Fibroblast of villous mesenchyme (primary cell): ENCODE measurements around the gene SLC25A26. TPM values are rescaled to one million over a fixed set of nuclear protein-coding genes. Genes with fewer than 3 reads are reported as not detected.

Source experiments
- DNase-seq: peaks from one replicate; pipeline ENCODE4 v3.0.0-alpha.2; 2010; ENCODE audit warnings: low read depth
- H3K4me3 ChIP-seq: 2 replicates; pipeline ENCODE4 v1.5.1; 2011; ENCODE audit warnings: low read depth, mild to moderate bottlenecking, low read length
- total RNA-seq: library from RNA; depleted of rRNA; stranded (reverse); fragments of >200 nt; gene quantifications from 2 replicates; pipeline ENCODE4 v1.2.3, GENCODE V29; 2012
- TF ChIP-seq, protein P1 (sequence below): IDR thresholded peaks from 2 replicates; pipeline ENCODE4 v1.5.1; 2012; ENCODE audit warnings: low read depth, mild to moderate bottlenecking, low read length; ENCODE audit not compliant: insufficient read depth

The SLC25A26 gene
- total RNA-seq, 1 donor, result 18.1 TPM

DNA sequence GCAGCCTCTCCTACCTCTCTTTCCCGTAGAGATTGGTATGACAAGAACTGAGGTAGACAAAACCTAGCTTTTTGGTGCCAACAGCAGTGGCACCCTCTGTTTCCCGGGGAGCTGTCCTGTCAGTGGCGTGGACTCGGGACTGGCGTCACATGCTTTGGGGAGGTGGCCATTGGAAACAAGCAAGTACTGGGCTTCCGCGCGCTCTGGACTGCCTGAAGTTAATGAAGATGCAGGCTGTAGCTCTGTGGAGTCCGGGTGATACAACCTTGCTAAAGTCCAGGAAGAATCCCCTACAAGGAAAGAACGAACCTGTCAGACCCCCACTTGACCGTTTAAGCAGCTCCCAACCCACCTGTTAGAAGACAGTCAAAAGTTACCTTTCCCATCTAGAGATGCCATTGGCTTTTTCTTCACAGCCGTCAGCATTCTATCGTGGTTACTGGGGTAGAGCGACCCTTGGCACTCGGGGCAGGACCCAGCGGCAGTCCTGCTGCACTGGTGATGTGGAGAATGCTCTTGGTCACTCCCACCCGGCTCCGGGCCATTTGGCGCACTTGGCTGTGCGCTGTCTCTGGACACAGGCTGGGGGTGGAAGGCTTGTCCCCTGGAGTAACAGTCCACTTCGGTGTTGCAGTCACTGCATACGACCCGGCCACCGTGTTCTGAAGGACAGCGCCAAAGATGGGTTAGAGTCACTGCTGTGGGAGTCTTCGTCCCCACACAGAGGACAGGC, 159.6 kb downstream of the SLC25A26 start:
- DNase-seq, result no peak
- TF ChIP-seq, protein P1, sequence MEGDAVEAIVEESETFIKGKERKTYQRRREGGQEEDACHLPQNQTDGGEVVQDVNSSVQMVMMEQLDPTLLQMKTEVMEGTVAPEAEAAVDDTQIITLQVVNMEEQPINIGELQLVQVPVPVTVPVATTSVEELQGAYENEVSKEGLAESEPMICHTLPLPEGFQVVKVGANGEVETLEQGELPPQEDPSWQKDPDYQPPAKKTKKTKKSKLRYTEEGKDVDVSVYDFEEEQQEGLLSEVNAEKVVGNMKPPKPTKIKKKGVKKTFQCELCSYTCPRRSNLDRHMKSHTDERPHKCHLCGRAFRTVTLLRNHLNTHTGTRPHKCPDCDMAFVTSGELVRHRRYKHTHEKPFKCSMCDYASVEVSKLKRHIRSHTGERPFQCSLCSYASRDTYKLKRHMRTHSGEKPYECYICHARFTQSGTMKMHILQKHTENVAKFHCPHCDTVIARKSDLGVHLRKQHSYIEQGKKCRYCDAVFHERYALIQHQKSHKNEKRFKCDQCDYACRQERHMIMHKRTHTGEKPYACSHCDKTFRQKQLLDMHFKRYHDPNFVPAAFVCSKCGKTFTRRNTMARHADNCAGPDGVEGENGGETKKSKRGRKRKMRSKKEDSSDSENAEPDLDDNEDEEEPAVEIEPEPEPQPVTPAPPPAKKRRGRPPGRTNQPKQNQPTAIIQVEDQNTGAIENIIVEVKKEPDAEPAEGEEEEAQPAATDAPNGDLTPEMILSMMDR, result no peak
- H3K4me3 ChIP-seq, result no peak overlapping the region

DNA sequence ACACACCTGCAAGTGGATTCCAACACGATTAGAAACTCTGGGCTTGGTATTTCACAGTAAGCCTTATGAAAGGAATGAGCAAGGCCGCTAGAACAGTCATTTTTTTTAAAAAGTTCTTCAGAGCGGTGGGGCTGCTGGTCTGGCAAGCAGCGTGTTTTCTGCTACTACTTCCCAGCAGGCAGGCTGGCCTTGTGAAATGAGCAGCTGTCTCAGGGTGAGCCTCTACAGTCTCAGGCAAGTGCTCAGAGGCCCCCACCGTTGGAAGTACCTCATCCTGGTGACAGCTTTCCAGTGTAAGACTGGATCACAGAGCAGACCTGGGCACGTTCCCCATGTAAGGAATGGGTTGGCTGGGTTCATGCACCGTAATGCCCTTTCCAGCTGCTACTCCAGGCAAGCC, 160.8 kb downstream of the SLC25A26 start:
- H3K4me3 ChIP-seq, result no peak overlapping the region
- DNase-seq, result no peak
- TF ChIP-seq, protein P1, result no peak

DNA sequence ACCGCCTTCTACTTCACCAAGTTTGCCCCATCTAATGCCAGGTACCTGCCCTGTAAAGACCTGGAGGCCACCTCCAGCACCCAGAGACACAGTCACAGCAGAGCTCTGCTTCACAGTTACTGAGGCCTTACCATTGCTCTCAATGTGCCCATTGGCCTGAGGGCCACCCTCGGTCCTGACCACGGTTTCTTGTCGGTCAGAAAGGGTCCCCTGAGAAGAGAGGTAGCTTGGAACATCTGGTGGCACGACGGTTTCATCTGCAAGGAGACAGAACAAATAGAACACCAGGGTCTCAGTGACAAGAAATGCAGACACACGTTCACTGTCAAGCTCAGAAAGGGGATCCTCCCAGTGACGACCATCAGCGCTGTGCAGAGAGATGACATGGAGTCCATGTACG, 161.3 kb downstream of the SLC25A26 start:
- TF ChIP-seq, protein P1, result no peak
- H3K4me3 ChIP-seq, result no peak overlapping the region
- DNase-seq, result no peak

DNA sequence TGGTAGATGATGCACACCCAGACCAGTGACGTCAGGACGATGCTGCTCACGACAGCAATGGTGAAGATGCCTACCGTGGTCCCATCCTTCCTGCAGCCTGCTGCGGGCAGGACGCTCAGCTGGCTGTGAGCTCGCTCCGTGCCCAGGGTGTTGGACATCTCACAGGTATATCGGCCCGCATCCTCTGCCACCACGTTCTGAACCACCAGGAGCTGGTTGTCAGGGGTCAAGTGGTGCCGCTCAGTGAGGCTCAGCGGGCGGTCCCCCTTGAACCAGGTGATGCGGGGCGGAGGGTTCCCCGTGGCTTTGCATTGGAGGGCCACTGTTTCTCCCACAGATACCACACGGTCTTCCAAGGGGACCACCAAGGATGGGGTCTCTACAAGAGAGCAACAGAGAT, 162.2 kb downstream of the SLC25A26 start:
- TF ChIP-seq, protein P1, result no peak
- H3K4me3 ChIP-seq, result no peak overlapping the region
- DNase-seq, result no peak

DNA sequence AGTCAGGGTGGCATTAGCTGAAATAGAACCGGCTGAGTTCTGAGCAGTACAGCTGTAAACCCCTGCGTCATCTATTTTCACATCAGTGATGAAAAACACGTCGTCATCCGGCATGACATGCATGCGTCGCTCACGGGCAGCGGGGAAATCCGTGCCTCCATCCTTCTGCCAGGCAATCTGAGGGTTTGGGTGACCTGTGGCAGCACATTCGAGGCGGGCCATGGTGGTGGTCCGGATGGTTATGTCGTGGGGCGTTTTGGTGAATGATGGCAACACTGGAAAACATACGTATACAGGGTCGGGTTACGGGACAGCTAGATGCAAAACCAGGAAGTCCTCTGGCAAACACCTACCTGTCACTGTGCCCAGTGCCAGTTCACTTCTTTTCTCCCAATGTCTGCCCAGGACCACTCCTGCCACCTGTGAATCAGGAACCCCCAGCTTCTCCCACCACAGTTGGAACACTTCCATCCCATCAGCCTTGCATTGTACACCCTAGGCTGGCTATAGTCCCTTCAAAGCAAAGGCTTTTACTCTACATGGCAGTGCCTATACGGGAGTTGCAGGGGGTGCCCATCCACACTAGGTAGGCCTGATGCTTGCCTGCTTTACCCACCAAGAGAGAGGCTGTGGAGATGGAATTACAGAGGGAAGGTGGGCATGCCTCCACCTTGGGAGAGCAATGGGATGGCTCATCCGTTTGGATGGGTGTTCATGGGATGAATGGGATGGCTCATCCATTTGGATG, 163.4 kb downstream of the SLC25A26 start:
- DNase-seq, result no peak
- TF ChIP-seq, protein P1, result no peak

DNA sequence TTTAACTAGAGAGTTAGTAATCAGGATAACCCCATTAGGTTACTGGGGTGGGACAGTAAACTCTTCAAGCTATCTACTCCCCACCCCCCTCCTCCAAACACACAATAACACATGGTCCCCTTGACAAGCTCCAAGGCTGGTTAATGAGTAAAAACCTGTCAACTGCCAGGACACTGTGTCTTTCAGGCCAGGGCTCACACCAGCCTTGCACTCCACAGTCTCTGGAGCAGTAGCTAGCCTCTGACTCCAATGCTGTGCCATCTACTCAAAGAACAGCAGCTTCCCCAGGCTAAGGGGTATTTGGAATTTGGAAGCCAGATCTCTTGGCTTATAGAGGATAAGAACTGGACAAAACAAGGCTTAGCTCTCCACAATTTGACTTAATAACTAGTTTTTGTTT, 164.3 kb downstream of the SLC25A26 start:
- no peak for DNase-seq
- TF ChIP-seq, protein P1, result no peak
- no peak overlapping the region for H3K4me3 ChIP-seq

More for the DNA sequence above, 163.4 kb downstream of the SLC25A26 start:
- no peak overlapping the region for H3K4me3 ChIP-seq
